ENCODE results near the gene KLHL1.
"Not testable (repeated sequence)": the region's sequence is repeated elsewhere in the genome, so short reads cannot be mapped to it uniquely, and the experiment has no call there.

KLHL1 gene, protein sequence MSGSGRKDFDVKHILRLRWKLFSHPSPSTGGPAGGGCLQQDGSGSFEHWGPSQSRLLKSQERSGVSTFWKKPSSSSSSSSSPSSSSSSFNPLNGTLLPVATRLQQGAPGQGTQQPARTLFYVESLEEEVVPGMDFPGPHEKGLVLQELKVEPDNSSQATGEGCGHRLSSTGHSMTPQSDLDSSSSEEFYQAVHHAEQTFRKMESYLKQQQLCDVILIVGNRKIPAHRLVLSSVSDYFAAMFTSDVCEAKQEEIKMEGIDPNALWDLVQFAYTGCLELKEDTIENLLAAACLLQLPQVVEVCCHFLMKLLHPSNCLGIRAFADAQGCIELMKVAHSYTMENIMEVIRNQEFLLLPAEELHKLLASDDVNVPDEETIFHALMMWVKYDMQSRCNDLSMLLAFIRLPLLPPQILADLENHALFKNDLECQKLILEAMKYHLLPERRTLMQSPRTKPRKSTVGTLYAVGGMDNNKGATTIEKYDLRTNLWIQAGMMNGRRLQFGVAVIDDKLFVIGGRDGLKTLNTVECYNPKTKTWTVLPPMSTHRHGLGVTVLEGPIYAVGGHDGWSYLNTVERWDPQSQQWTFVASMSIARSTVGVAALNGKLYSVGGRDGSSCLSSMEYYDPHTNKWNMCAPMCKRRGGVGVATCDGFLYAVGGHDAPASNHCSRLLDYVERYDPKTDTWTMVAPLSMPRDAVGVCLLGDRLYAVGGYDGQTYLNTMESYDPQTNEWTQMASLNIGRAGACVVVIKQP

DNA sequence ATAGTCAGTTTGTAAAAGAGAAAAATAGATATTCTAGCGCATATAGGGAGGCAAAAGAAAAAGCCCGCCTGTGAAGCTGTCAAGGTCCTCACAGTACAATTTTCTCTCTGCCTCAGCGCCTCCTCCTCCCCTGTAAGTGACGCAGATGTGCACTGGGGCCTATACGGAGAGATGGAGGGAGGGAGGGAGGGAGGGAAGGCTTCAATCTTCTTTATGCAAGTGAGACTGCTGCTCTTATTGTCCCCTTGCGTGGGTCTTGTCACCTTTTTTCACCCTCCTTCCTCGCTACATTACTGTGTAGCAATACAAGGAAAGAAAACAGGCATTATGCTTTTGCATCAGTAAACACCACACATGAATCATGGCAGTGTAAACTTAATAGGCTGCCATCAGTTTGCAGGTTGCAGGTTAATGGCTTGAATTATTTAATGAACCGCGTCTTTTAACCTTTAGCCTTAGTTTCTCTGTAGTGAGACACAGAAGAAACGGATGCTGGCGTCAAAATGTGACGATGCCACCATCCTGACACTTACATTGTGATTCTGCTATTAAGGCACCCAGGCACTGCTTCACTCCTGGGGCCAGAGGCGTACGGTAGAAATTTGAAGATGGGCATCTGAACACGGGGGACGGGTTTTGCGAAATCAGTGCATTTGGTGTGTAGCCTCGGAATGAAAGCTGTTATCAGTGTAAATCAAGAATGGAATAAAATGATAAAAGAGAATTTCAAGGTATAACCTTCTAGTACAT, at the start of gene KLHL1:
Gene KLHL1 (minus strand): TSS at position 97 of the 750 bp plus-strand sequence. CDS start 753 bp downstream, outside the sequence.
- no peak for DNase-seq

DNA sequence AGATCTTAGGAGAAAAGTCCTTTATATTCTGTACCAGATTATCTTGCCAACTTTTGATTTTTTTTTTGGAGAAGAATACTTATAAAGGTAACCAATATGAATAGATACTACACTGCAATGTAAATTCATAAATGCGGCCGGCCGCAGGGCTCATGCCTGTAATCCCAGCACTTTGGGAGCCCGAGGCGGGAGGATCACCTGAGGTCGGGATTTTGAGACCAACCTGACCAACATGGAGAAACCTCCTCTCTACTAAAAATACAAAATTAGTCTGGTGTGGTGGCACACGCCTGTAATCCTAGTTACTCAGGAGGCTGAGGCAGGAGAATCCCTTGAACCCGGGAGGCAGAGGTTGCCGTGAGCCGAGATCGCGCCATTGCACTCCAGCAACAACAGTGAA, 34.4 kb upstream of the KLHL1 start:
- DNase-seq: not testable (repeated sequence)

DNA sequence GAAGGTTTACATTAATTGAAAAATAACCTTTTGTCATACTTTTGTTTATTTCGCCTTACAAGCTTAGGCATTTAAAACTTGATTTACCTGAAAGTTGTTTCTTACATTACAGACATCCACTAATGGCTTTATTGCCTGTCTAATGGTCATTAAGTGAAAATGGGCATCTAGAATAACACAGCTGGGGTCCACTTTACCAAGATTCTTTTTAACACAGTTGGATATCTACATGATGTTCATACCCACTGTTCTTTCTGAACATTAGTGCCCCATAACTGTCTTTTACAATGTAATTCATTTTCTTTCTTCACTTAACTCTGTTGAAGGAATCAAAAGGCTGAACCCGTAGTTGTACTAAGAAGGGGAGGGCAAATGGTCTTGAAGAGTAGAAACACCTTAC, 19.8 kb upstream of the KLHL1 start:
- no peak for DNase-seq

DNA sequence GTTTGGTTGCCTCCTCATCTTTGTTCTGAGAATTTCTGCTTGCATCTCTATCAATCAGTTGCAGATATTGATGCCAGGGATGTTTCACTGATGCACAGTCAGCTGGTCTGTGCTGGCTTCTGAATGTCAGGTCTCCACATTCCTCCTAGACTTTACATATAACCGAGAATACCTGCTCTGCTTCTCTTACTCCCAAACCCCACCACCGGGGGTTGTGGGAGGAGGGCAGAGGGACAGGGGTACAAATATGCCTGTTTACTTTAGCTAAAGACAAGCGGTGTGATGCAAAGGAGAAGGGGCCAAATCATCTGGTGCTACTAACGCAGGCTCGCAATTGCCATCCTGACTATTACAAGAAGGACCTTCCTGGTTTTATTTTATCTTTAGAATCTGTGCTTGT, 17.4 kb upstream of the KLHL1 start:
- DNase-seq: no peak

DNA sequence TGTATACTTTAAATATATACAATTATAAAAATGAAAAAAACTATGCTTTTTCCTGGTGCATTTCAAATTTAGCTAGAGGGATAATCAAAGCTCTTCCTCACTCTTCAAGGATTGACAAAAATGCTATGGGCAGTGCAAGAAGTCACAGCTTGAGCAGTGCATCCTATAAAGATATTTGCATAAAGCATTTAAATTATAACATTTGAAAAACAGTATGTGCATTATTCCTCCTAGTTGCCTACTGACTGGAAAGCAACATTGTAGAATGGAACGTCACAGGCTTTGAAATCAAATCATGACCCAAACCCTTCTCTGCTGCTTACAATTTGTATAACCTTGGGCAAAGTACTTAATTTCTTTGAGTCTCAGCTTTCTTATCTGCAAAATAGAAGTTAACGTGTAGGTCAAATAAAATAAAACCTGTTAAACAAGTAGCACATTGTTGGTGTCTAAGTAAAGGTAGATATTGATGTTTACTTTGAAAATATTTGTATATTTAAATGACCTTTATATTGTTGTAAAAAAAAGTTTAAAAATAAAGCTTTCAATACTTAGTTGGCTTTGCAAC, 9.2 kb upstream of the KLHL1 start:
- DNase-seq: no peak

DNA sequence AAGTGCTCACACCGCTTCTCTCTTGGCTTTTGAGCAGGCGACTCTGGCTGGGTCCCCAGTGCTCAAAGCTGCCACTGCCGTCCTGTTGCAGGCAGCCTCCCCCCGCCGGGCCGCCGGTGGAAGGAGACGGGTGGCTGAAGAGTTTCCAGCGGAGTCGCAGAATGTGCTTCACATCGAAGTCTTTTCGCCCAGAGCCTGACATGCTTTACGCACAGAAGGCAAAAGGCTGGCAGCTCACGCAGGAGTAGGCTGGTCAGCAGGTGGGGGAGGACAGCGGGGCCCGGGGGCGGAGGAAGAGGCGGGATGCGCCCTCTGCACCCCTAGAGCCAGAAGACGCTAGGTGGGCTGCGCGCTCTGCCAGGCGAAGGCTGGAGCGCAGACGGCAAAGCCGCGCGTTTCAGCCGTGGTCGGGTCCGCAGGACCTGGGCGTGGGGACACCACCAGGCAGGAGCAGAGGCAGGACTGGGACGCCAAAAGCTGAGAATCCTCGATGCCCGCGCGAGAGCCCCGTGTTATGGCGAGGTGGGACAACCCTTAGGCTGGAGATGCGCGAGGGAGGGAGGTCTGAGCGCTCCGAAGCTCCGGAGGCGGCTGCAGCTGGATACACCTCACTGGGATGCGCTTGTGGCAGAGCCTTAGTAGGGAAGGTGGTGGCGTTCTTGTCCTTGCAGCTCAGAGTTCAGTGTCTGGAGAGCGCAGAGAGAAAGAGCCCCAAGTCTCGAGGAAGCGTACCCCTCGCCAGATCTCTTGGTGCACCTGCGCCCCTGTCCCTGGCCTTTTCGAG, 562 bp downstream of the KLHL1 start, which contains the start of gene ATXN8OS:
Gene ATXN8OS (plus strand): TSS at position 329 of the 784 bp plus-strand sequence.
- DNase-seq: no peak

DNA sequence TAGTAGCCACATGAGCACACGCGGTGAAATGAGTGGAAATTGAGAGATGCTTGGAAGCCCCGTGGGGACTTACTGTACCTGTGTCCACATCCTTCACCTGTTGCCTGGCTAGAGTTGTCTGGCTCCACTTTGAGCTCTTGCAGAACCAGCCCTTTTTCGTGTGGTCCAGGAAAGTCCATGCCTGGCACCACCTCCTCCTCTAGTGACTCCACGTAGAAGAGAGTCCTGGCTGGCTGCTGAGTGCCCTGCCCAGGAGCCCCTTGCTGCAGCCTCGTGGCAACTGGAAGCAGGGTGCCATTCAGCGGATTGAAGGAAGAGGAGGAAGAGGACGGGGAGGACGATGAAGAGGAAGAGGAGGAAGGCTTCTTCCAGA, 1.1 kb downstream of the KLHL1 start:
- DNase-seq: no peak

DNA sequence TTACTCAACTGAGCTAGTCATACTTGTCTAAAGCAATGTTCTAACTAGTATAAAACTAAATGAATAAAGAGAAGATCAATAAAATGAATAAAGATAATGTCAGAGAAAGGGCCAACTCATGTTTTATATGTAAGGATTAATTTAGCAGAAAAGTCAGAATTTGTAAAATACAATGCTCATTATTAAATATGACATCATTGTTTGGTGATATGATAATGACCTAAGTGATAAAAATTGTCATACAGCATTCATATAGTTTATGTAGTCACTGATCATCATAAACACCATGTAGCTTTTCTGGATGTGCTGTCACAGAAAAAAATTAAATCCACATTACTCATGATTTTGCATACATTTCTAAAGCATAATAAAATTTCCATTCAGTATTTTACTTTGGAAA, 3.8 kb downstream of the KLHL1 start:
- DNase-seq: no peak

DNA sequence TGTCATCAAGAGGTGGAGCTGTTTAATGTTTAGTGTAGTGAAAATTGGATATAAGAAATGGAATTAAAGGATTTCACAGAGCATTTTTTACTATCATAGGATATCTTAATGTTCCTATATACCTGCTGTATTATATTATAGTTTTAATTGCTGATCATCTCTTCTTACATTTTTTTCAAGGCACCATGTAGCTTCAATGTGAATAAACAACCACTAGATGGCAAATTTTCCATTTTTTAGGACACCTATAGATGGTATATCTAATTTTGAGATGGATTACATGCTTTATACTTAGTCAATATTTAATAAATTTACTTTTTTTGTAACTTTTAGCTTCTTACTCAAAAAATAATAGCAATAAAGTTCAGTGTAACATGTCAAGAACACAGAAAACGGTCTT, 9.6 kb downstream of the KLHL1 start:
- DNase-seq: no peak

DNA sequence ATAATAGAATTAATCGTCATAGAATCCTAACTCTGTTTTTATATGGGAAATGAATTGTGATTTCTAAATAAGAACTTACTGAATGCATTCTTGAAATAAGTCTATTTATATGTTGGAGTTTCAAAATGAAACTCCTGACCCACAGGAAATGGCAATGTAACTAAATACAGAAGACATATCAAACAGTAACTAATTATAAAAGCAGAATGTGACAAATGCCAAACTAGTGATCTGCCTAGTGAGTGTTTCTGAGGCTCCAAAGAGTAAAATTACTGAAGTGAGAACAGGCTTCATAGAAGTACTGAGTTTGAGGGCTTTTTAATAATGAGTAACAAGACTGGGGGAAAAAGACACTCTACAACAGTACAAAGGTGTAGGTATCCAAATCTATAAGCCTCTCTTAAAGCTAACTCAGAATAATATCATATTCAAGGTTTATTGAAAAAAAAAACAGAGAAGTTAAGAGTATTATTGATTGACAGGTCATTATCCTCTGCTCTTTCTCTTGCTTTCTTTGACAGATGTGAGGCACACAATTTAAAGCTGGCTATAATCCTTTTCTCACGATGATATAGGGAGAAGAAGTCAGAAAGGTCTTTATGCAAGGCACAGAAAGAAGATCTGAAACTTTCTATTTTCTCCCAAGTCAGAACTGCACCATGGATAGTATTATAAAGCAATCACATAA, 18.1 kb downstream of the KLHL1 start:
- DNase-seq: no peak

DNA sequence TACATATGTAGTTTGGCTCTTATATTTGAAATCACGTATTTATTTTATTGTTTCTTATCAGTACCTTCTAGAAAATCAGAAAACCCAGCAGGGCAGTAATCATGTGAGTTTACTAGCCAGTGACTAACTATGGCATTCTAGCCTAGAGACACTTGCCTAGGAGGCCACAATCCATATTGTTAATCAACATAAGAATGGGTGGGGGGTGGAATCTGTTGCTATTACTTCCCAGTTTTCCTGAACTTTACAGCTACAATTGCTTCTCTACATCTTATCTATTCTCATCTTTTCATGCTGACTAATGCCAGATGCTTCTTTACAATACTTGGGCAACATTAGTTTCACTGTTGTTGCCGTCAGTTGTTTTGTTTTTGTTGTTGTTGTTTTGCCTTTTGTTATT, 19.3 kb downstream of the KLHL1 start:
- no peak for DNase-seq

DNA sequence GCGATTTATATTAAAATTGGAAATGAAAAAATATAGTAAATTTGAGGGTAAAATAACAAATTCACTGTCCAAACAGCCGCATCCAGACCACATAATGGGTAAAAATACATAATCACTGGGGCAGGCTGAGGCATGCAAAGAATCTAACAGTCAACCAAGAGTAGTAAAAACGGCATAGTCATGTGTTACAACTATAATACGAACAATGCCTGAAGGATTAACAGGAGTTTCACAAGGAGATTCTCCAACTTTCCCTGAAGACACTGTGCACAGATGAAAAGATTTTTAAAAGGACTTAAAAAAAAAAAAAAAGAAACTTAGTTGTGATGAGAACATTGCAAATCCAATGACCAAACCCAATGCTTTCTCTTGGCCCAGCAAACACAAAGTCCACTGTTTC, 21.0 kb downstream of the KLHL1 start:
- DNase-seq: no peak

DNA sequence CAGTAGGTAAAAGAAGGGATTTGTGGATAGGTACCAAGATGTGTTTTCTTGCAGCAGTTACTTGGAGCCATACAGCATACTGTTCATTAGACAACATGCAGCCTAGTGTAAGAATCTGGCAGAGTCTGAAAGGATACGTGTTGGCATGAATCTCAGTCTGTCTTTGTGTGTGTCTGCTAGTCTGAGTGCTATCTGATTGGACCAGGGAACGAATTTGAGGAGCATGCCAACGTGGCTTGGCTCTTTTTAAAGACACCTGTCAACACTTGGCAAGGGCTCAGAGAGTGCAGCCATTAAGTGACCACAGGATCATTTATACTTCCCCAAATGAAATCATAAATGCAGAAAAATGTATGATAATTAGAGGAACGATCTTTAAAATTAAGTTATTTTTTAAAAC, 28.2 kb downstream of the KLHL1 start:
- DNase-seq: no peak

DNA sequence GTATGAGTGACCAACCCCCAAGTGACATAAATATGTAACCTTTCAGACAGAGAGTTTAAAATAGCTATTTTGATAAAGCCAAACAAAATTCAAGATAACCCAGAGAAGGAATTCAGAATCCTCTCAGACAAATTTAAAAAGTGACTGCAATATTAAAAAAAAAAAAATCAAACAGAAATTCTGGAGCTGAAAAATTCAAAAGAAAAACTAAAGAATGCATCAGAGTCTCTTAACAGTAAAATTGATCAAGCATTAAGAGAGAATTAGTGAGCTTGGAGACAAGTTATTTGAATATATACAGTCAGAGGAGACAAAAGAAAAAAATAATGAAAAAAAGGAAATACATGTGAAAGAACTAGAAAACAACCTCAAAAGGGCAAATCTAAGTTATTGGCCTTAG, 53.7 kb downstream of the KLHL1 start:
- DNase-seq: no peak

DNA sequence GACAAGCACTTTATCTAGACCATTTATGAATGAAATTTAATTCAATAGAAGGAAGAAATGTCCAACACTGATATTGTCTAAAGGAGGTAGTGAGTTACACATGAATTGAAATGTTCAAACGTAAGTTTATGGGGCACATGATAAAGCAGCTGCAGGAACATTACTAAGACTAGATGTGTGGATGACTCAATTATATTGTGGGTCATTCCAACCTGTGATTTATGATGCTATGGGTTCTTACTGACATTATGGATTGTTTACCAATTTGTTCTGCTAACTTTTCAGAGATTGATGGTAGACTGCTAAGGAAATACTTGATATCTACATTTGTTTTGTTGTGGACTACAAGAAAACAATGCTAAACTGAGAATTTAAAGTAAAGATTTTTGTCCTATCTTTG, 56.7 kb downstream of the KLHL1 start:
- no peak for DNase-seq

DNA sequence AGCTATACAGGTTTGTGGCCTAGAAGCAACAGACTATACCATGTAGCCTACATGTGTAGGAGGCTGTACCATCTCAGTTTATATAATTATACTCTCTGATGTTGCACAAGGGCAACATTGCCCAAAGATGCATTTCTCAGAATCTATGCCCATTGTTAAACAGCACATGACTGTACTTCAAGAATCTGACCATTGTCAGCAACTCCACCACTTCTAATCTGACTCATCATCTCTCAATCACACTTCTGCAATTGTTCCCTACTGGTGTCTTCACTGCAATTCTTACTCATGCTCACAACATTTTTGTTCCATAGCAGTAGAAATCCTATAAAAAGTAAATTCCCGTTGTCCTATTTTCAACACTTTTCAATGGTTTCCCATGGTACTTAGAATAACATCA, 64.6 kb downstream of the KLHL1 start:
- no peak for DNase-seq

DNA sequence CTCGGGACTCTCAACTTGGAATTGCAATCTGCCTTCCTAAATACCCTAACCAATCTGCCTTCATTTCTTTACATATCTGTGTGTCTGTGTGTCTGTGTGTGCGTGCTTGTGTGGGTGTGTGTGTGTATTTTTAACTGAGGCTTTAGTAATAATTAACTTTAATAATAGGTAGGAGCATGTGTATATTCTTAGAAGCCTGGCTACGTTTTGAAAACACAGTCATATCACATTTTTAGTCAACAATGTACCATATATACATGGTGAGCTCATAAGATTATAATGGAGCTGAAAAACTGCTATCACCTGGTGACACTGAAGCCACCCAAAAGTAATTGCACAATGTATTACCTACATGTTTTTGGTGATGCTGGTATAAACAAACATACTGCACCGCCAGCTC, 66.1 kb downstream of the KLHL1 start:
- DNase-seq: no peak

DNA sequence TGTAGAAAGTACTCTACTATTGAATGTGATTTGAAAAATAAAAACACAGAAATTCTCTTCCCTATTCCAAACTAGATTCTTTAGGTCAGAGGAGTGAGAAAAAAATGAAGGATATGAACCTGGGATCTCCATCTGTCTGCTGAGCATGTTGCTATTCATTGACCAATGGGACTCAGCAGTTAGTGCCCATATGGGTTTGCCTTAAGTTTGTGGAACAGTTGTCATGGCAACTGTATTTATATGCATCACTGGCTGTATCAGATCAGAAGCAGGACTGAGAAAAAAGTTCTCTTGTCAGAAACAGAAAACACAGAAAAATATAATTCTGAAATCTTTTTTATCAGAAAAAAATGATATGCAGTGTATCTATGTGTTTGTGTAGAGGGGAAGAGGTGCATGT, 74.0 kb downstream of the KLHL1 start:
- no peak for DNase-seq

DNA sequence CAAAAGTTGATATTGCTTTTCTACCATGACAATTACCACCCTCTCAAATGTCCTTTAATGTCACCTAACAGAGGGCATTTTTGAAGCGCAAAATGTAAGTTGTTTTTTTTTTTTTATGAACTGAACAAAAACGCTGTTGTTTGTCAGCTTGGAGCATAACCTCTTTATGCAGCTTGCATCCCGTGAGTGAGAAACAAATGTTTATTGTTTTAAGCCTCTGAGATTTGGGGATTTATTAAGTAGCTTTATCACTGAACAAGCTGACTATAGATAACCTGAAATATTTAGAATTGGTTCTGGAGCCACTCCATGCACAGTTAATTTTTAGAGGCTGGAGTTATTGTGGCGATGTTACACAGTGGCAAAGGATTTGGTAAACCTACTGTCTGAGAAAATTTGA, 80.7 kb downstream of the KLHL1 start:
- DNase-seq: no peak

DNA sequence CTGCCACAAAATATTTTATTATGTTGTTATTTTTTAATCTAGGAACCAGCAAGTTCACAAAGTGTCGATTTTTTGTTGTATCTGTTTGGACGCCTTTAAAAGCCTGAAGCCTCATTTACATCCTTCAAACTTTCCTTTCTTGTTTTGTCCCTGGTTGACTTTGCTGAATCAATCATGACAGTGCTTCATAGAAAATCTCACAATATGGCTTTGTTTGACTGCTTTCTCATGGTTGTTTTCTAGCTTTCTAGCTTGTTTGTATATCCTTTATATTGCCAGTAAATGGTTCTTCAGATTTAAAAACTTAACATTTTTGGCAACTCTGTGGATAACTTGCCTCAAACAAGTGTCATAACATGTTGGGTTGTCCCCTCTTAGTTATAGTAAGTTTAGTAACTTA, 84.7 kb downstream of the KLHL1 start:
- no peak for DNase-seq

DNA sequence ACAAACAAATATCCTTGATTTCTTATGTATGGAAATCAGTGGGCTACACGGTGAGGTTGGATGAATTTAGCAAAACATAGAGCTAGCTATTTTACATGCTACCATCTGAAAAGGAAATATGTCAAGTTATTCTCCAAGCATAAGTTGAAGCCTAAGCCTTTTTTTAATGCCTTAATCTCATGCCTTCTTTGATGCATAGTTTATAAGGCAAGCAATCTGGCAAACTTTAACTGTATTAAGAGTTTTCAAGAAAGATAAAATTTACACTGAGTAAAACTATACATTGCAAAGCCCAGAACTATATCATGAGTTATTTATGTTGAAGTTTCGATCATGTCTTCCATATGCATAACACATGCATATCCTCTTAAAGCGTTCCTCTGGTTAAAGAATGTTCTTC, 85.6 kb downstream of the KLHL1 start:
- DNase-seq: no peak

DNA sequence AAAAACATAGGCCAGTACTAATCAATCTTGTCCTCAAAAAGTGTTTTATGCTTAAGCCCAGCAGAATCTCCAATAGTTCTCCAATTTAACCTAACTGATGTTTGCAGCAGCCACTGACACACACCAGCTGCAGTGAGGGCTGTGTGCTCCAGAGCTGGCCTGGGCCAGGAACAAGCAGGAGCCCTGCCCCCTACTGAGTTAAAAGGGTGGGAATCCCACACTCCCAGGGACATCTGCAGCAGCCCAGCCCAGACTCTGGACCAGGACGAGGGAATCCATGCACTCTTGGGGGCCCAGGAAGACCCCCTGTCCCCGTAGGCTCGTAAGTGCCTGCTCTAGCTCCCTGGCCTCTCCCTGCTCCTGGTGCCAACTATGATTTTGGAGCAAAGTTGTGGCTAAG, 92.1 kb downstream of the KLHL1 start:
- no peak for DNase-seq
